GM19099 (cell line): ENCODE results near the gene PUSL1.

ENCODE experiments used
- POLR2A ChIP-seq: IDR thresholded peaks from 3 replicates; pipeline ENCODE4 v1.6.1; 2011; ENCODE audit warnings: low read depth; ENCODE audit not compliant: insufficient read length; ENCODE audit errors: extremely low read depth

Gene PUSL1

GRCh38 chr1:1360506-1361169 lies 52.2 kb downstream of the PUSL1 start:
- TF ChIP-seq POLR2A = no peak
